Activated CD8-positive, alpha-beta memory T cell treated with anti-CD3 and anti-CD28 coated beads, Interleukin-2, amount 10 ng/mL, durations not matched to agents 7 days and 5 days (primary cell): ENCODE measurements around the gene CPED1. TPM values are rescaled to one million over a fixed set of nuclear protein-coding genes. Genes with fewer than 3 reads are reported as not detected.
"Not testable (repeated sequence)": the region's sequence is repeated elsewhere in the genome, so short reads cannot be mapped to it uniquely, and the experiment has no call there.

Source experiments
- ATAC-seq: fragments of 150-1000 bp; cut with Tn5 transposase; one replicate; pipeline ENCODE4 v1.10.0; 2021; ENCODE audit warnings: moderate library complexity
- CTCF ChIA-PET: fragments of 350-600 bp; sonication (Branson Sonifier 250); formaldehyde crosslinking; loops from one replicate; lab custom pipeline; 2021; ENCODE audit warnings: antibody characterized with exemption; lab: Charles Lee
- DNase-seq: peaks from one replicate; pipeline ENCODE4 v3.0.0-alpha.2; 2020
- H3K27ac Mint-ChIP-seq: one replicate; pipeline ENCODE4 v1.8.0; 2021; ENCODE audit warnings: mild to moderate bottlenecking, mixed read lengths
- H3K27me3 Mint-ChIP-seq: one replicate; pipeline ENCODE4 v1.8.0; 2021; ENCODE audit warnings: mixed read lengths
- H3K36me3 Mint-ChIP-seq: one replicate; pipeline ENCODE4 v1.8.0; 2021; ENCODE audit warnings: mild to moderate bottlenecking, mixed read lengths
- H3K4me1 Mint-ChIP-seq: one replicate; pipeline ENCODE4 v1.8.0; 2021; ENCODE audit warnings: mixed read lengths
- H3K4me3 Mint-ChIP-seq: one replicate; pipeline ENCODE4 v1.8.0; 2021; ENCODE audit warnings: mild to moderate bottlenecking, moderate library complexity, mixed read lengths
- H3K9me3 Mint-ChIP-seq: one replicate; pipeline ENCODE4 v1.8.0; 2022; ENCODE audit warnings: low read depth, mixed read lengths
- total RNA-seq, 2 experiments: library from RNA; stranded (reverse); gene quantifications; one replicate each; pipeline ENCODE4 v1.2.3, GENCODE V29; 2021

Gene CPED1
- total RNA-seq, 2 experiments from 2014 or later = 0.16 TPM; not detected in 1

DNA sequence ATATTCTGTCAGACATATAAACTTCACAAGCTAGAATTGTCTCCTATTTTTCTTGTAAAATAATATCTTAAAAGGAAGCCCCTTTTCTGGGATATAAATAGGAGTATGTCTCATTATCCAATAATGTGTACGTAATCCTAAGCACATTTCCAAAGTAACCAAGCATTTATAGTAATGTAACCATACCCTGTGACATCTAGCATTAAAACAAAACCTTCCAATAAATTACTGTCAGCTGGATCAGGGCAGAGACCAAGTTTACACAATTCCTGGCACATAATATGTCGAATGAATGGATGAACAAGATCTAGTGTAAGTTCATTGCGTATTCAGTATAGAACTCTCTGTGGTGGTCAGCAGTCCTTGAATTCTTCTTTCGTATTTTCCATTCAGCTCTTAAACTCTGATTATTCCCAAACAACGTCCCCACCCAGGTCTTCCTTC lies 14.3 kb downstream of the CPED1 start:
- ATAC-seq (no peak), DNase-seq (no peak)
- H3K9me3 Mint-ChIP-seq = no peaks in the 10 kb centered on the region
- no peak overlapping the region for H3K27ac Mint-ChIP-seq
- no peak overlapping the region for H3K4me3 Mint-ChIP-seq
- peaks cover 4% of the 10 kb centered on the region for H3K4me1 Mint-ChIP-seq
- no peaks in the 10 kb centered on the region for H3K36me3 Mint-ChIP-seq
- peaks cover 27% of the 10 kb centered on the region for H3K27me3 Mint-ChIP-seq
- CTCF ChIA-PET = interaction anchor here (1.1 to 2.6 kb wide), 2 partner anchors 13 to 15 kb away, joined by 4 to 12 read pairs; partner anchors contain the start of gene CPED1

DNA sequence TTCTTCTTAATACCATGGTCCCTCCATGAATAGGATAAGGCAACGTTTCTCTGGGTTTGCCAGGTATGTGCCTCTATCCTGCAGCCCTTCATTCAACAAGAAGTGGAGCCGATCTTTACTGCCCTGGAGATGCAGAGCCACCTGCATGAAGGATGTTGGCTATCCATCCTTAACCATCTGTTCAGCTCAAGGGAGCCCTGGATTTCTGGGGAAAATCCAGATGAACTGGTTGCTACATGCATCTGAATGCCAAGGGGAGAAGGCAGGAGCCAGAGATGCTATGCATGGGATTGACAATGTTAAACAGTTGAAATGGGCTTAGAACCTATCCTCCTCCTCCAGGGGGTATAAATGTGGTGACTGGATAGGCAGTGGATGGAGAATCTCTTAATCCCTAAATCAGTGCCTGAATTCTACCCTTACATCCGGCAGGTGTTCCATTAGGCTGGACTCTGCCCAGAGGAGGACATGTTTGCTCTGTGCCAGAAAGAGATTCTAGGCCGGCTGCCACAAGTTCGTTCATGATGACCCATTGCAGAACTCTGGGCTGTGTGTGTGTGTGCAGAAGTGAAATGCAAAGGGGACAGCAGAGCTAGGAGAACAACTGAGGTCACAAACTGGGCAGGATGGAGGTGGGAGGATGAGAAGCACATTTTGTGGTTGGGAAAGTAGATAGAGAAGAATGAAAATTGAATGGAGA lies 15.6 kb downstream of the CPED1 start:
- peaks cover 4% of the 10 kb centered on the region for H3K4me1 Mint-ChIP-seq
- H3K27me3 Mint-ChIP-seq = peaks cover 37% of the 10 kb centered on the region
- ATAC-seq (no peak), DNase-seq (no peak)
- no peaks in the 10 kb centered on the region for H3K9me3 Mint-ChIP-seq
- CTCF ChIA-PET = no interaction called here
- no peak overlapping the region for H3K4me3 Mint-ChIP-seq
- no peak overlapping the region for H3K27ac Mint-ChIP-seq
- H3K36me3 Mint-ChIP-seq = no peaks in the 10 kb centered on the region

DNA sequence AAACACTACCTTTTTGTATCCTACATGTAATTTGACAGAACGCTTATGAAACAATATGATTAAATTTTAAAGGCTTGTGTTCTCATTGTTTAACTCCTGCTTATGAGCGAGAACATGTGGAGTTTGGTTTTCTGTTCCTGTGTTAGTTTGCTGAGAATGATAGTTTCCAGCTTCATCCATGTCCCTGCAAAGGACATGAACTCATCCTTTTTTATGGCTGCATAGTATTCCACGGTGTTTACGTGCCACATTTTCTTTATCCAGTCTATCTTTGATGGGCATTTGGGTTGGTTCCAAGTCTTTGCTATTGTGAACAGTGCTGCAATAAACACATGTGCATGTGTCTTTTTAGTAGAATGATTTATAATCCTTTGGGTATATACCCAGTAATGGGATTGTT lies 16.5 kb downstream of the CPED1 start:
- DNase-seq, ATAC-seq, CTCF ChIA-PET, H3K27ac Mint-ChIP-seq, H3K4me1 Mint-ChIP-seq, H3K9me3 Mint-ChIP-seq, H3K36me3 Mint-ChIP-seq, H3K4me3 Mint-ChIP-seq: not testable (repeated sequence)
- peaks cover 37% of the 10 kb centered on the region for H3K27me3 Mint-ChIP-seq

DNA sequence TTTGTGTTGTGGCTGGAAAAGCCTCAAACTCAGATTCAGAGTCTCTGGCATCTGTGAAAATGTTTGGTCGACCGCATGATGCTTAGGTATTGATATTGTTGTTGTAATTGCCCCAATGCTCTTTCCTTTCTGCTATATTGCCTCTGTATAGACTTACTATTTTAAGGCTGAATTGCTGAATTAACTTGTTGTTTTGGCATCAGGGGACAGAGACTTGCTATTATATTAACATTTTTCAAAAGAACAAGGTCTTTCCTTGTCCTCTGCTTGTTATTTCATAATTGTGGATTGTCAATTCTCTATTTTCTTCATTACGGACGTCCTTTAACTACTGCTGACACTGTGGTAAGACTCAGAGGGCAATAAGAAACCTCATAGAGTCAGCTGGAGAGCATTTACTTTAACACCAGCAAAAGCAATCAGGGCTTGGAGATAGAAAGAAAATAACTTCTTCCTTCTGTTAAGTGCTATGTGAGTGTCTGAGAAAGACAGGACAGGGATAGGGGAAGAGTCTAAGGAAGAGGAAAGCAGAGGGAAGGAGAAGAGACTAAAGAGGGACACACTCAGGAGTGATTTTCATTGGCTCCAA lies 17.6 kb downstream of the CPED1 start:
- ATAC-seq = no peak
- Mint-ChIP-seq H3K4me3 (no peak overlapping the region), H3K9me3 (no peaks in the 10 kb centered on the region), H3K27ac (no peak overlapping the region), H3K36me3 (no peaks in the 10 kb centered on the region), H3K4me1 (no peaks in the 10 kb centered on the region), H3K27me3 (peaks cover 36% of the 10 kb centered on the region)
- no peak for DNase-seq
- CTCF ChIA-PET = interaction anchor here (1.1 kb wide), 1 partner anchor 21 kb away, joined by 3 read pairs; no protein-coding TSS in a partner anchor

DNA sequence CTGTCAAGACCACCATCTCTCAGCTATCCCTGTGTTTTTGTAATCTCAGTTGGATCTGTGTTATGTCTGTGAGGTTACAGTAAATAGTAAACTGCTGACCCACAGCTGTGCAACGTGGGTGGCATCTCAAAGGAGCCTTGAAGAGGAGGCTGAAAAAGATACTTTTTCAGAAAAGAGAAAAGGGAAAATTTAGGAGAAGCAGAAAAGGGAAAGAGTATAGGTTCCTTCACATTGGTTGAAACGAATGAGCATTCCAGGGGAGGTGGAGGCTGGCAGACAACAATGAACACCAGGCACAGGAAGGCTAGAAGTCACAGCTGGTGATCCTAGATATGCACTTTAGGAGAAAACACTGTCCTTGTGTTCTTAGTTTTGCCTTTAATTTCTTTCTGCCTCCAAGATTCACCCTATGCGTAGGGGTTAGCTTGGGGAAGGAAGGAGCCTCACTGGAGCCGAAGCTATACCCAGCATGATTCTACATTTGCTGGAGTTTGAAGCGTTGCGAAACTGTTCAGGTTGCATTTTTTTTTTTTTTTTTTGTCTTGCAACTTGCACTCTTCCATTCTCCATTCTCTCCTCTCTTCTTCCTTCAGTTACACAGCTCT lies 18.3 kb downstream of the CPED1 start:
- Mint-ChIP-seq H3K27ac (no peak overlapping the region), H3K4me3 (no peak overlapping the region), H3K4me1 (no peaks in the 10 kb centered on the region), H3K36me3 (no peaks in the 10 kb centered on the region), H3K27me3 (peaks cover 34% of the 10 kb centered on the region), H3K9me3 (no peaks in the 10 kb centered on the region)
- CTCF ChIA-PET = interaction anchor here (1.1 kb wide), 1 partner anchor 22 kb away, joined by 3 read pairs; no protein-coding TSS in a partner anchor
- no peak for ATAC-seq
- no peak for DNase-seq

DNA sequence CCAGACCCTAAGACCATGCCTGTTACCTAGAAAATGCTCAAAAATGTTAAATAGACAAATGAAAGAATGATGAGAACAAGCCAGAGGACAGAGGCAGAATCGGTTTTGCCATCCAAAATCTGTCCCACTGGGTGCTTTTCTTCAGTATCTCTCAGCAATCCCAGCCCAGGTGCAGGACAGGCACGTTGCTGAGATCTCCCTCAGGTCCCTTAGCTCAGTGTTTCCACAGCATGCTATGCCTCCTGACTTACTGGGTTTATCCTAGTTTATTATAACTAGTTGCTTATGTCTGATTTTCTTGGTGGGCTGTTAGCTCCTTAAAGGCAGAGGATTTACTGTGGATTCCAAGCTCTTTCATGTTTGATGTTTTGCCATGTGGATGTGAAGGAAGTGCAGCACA lies 20.3 kb downstream of the CPED1 start:
- Mint-ChIP-seq H3K4me3 (no peak overlapping the region), H3K36me3 (no peaks in the 10 kb centered on the region), H3K9me3 (no peaks in the 10 kb centered on the region), H3K27me3 (peaks cover 38% of the 10 kb centered on the region), H3K27ac (no peak overlapping the region), H3K4me1 (no peaks in the 10 kb centered on the region)
- ATAC-seq (no peak), DNase-seq (no peak)
- CTCF ChIA-PET = no interaction called here

DNA sequence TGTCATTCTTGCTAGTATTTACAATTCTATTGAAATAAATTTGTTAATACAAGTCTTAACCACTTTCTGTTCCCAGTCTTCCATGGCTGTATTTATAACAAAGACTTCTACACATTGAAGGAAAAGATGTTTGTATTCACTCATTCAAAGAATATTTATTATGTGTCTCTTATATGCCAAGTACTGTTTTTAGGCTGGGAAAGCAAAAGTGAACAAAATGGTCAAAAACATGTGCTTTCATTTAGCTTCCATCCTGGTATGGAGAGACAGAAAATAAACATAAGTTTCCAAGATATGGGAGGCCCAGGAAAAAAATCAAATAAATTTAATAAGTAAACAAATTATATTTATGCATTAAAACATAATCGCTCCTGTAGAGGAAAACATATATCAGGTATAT lies 22.9 kb downstream of the CPED1 start:
- Mint-ChIP-seq H3K27me3 (peaks cover 40% of the 10 kb centered on the region), H3K9me3 (no peaks in the 10 kb centered on the region), H3K36me3 (no peaks in the 10 kb centered on the region), H3K4me1 (no peaks in the 10 kb centered on the region), H3K27ac (no peak overlapping the region), H3K4me3 (no peak overlapping the region)
- DNase-seq (no peak), ATAC-seq (no peak)
- CTCF ChIA-PET = no interaction called here

DNA sequence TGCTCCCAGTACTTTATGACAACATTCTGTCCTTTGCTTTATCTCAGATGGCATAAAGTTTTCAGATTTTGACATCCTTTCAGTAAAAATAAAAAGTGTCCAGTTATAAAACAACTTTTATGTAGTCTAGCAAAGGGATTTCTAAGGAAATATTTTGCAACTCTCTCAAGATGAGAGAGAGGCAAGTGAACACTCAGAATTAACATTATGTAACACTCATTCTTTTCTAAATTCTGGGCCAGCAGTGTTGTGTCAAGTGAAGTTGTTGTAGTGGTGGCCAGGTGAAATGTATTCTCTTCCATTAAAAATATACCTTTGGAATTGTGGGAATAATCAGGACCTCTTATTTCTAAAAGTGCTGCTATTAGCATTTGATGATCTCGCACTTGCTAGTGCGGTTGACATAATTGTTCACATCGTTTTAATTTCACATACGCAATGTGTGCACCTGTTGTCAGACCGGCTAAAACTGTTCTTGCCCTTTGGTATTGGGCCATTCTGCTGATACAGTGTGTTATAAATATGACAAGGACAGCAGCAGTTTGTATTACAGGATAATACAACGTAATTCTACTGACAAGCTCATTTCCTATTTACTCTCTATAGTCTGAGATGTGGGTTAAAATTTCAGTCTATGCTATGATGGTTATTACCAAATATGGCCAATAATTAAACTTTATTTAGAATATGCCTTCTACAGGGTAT lies 23.8 kb downstream of the CPED1 start:
- Mint-ChIP-seq H3K36me3 (no peaks in the 10 kb centered on the region), H3K4me1 (no peaks in the 10 kb centered on the region), H3K4me3 (no peak overlapping the region), H3K27me3 (peaks cover 36% of the 10 kb centered on the region), H3K9me3 (no peaks in the 10 kb centered on the region), H3K27ac (no peak overlapping the region)
- ATAC-seq = no peak
- DNase-seq = no peak
- CTCF ChIA-PET = no interaction called here

DNA sequence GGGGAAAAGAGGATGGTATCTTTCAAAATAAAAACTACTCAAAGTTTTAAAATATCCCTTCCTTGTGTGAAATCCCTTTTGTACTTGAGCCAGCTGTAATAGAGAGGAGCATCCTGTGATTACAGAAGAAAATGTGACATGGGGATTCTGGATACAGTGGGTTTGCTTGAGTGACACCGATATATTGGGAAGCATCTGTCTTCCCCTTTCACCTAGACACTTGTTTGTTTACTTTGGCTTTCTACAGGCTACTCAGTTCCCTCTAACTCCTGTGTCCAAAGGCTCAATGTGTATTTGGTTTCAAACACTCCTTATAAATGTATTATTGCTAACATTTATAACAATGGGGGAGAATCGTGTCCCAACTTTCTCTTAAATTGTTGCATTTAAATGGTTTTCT lies 24.4 kb downstream of the CPED1 start:
- H3K27me3 Mint-ChIP-seq = peaks cover 35% of the 10 kb centered on the region
- H3K4me1 Mint-ChIP-seq = no peaks in the 10 kb centered on the region
- H3K4me3 Mint-ChIP-seq = no peak overlapping the region
- H3K36me3 Mint-ChIP-seq = no peaks in the 10 kb centered on the region
- H3K9me3 Mint-ChIP-seq = no peaks in the 10 kb centered on the region
- no peak overlapping the region for H3K27ac Mint-ChIP-seq
- CTCF ChIA-PET = no interaction called here
- ATAC-seq (no peak), DNase-seq (no peak)

DNA sequence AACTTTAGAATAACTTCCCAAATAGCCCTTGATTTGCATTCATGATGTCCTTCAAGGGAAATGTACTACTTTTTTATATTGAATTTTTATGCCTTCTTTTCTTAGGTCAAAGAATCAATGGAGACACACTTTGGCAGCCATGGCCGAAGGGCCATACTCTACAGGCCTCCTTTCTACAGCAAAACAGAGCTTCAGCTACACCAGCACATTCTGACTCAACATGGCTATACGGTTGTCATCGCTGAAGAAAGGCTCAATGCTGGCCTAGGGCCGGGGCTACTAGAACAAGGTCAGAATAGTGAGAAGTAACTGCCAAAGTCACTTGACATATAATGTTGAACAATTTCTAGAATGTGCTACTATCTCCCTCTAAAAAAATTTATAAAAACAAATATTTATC lies 27.0 kb downstream of the CPED1 start:
- Mint-ChIP-seq H3K9me3 (no peaks in the 10 kb centered on the region), H3K4me3 (no peak overlapping the region), H3K36me3 (no peaks in the 10 kb centered on the region), H3K27me3 (peaks cover 27% of the 10 kb centered on the region), H3K4me1 (no peaks in the 10 kb centered on the region), H3K27ac (no peak overlapping the region)
- ATAC-seq = no peak
- CTCF ChIA-PET = interaction anchor here (1.2 kb wide), 1 partner anchor 23 kb away, joined by 3 read pairs; no protein-coding TSS in a partner anchor
- DNase-seq = no peak

DNA sequence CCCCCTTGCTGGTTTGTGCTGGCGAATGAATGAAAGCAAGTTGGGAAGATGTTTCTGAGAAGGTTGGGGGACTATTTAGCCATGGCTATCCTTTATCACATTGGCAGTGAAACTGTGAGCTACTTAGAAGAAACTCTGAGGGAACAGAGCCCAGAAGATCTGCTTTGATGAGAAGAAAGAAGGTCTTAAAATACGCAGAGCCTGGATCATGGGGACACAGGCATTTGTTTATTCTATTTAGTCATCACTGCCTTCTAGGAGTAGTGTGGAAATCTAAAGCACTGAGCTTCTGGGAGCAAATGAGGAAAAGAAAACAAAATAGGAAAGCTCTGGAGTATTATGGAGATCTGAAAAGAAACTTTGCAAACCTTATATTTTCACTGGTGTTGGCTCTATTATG lies 28.5 kb downstream of the CPED1 start:
- peaks cover 24% of the 10 kb centered on the region for H3K27me3 Mint-ChIP-seq
- H3K4me1 Mint-ChIP-seq = no peaks in the 10 kb centered on the region
- no peaks in the 10 kb centered on the region for H3K9me3 Mint-ChIP-seq
- CTCF ChIA-PET = no interaction called here
- no peaks in the 10 kb centered on the region for H3K36me3 Mint-ChIP-seq
- H3K4me3 Mint-ChIP-seq = no peak overlapping the region
- no peak for ATAC-seq
- no peak for DNase-seq
- no peak overlapping the region for H3K27ac Mint-ChIP-seq

DNA sequence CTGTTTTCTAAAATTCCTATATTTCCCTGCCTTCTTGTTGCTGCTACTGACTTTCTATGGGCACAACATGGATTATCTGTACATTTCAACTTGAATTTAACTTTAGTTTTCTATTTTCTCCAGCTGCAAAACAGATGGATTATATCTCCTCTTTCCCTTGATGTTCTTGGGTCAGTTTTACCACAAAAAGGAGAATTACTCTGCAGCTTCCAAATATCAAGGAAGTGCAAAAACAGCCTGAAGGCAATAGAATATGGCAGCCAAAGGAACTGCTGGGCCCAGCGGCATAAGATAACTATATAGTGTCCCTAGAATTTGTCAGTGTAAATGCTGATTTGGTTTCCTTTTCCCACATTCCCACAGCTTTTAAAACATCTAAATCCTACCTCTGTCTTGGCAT lies 29.1 kb downstream of the CPED1 start:
- DNase-seq = no peak
- Mint-ChIP-seq H3K27ac (no peak overlapping the region), H3K27me3 (peaks cover 20% of the 10 kb centered on the region), H3K36me3 (no peaks in the 10 kb centered on the region), H3K4me1 (no peaks in the 10 kb centered on the region), H3K9me3 (no peaks in the 10 kb centered on the region), H3K4me3 (no peak overlapping the region)
- CTCF ChIA-PET = no interaction called here
- no peak for ATAC-seq

DNA sequence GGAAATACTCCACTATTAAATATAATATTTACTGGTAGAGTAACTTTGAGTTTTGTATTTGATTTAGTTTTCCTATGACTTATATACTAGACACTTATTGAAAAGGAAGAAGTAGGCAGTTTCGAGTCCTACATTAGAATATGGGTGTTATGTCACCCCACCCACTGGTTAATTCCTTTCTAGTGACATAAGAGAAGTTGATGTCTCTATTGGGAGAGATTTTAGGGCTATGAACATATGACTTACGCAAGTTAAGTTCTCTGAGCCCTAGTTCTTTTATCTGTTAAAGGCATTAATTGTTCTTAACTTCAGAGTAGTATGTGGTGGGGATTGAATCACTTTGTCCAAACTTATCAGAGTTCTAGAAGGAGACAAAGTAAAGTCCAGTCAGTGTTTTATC lies 30.5 kb downstream of the CPED1 start:
- H3K27ac Mint-ChIP-seq = no peak overlapping the region
- H3K4me1 Mint-ChIP-seq = no peaks in the 10 kb centered on the region
- no peaks in the 10 kb centered on the region for H3K9me3 Mint-ChIP-seq
- peaks cover 13% of the 10 kb centered on the region for H3K27me3 Mint-ChIP-seq
- ATAC-seq (no peak), DNase-seq (no peak)
- H3K36me3 Mint-ChIP-seq = no peaks in the 10 kb centered on the region
- H3K4me3 Mint-ChIP-seq = no peak overlapping the region
- CTCF ChIA-PET = no interaction called here
